Liver (tissue), 9 donors: ENCODE measurements around the gene NUDT15. TPM values are rescaled to one million over a fixed set of nuclear protein-coding genes. Genes with fewer than 3 reads are reported as not detected.
A peak's percentile ranks its signal among the peaks of the same experiment; 100 is the strongest.

ENCODE experiments used
- DNase-seq: peaks from one replicate; pipeline ENCODE4 v3.0.0-alpha.2; 2017; ENCODE audit warnings: low spot score
- H3K27ac ChIP-seq, 2 donors: one replicate each; pipeline ENCODE4 v1.7.0; 2013; ENCODE audit warnings: inconsistent platforms in 2 of 2, low read length in 2 of 2, control low read depth in 1 of 2, low read depth in 1 of 2, mild to moderate bottlenecking in 1 of 2
- H3K27me3 ChIP-seq, 4 donors: one replicate each; pipeline versions ENCODE4 v1.6.1 to v1.7.0; 2013; ENCODE audit warnings: low read length in 3 of 4, inconsistent platforms in 1 of 4, mild to moderate bottlenecking in 1 of 4, moderate library complexity in 1 of 4; ENCODE audit not compliant: control insufficient read depth in 4 of 4, insufficient read depth in 4 of 4
- H3K36me3 ChIP-seq, 4 donors: one replicate each; pipeline versions ENCODE4 v1.6.1 to v1.7.0; 2013; ENCODE audit warnings: low read length in 3 of 4, mild to moderate bottlenecking in 3 of 4, low read depth in 1 of 4, moderate library complexity in 1 of 4; ENCODE audit not compliant: control insufficient read depth in 4 of 4, insufficient read depth in 3 of 4
- H3K4me1 ChIP-seq, 4 donors: one replicate each; pipeline versions ENCODE4 v1.6.1 to v1.7.0; 2013; ENCODE audit warnings: low read length in 3 of 4, mild to moderate bottlenecking in 3 of 4, moderate library complexity in 1 of 4; ENCODE audit not compliant: control insufficient read depth in 4 of 4, insufficient read depth in 4 of 4
- H3K4me3 ChIP-seq, 3 donors: one replicate each; pipeline versions ENCODE4 v1.6.1 to v1.7.0; 2013; ENCODE audit warnings: low read length in 3 of 3, control low read depth in 1 of 3, low read depth in 1 of 3, mild to moderate bottlenecking in 1 of 3
- H3K9ac ChIP-seq, 2 donors: one replicate each; pipeline ENCODE4 v1.7.0; 2013; ENCODE audit warnings: low read length in 2 of 2, mild to moderate bottlenecking in 2 of 2, moderate library complexity in 2 of 2, control low read depth in 1 of 2, low read depth in 1 of 2
- H3K9me3 ChIP-seq, 4 donors: one replicate each; pipeline versions ENCODE4 v1.6.1 to v1.7.0; 2013; ENCODE audit warnings: low read length in 3 of 4; ENCODE audit not compliant: control insufficient read depth in 4 of 4
- ATF3 ChIP-seq: IDR thresholded peaks from 2 replicates; pipeline ENCODE4 v1.6.1; 2016; ENCODE audit warnings: antibody characterized with exemption
- CTCF ChIP-seq: fragments of 150-350 bp; IDR thresholded peaks from 2 replicates; pipeline ENCODE4 v1.5.1; 2017; ENCODE audit warnings: improper control_type of control experiment, low read depth, low read length; ENCODE audit not compliant: missing input control
- EGR1 ChIP-seq, 2 donors: IDR thresholded peaks; 2 replicates each; pipeline ENCODE4 v1.6.1; 2016 to 2018; ENCODE audit warnings: antibody characterized with exemption in 2 of 2, low read depth in 2 of 2
- FOXA1 ChIP-seq: IDR thresholded peaks from 2 replicates; pipeline ENCODE4 v1.6.1; 2016; ENCODE audit warnings: antibody characterized with exemption
- FOXA2 ChIP-seq: IDR thresholded peaks from 2 replicates; pipeline ENCODE4 v1.6.1; 2016; ENCODE audit warnings: antibody characterized with exemption
- GABPA ChIP-seq, 2 donors: IDR thresholded peaks in 1 of 2; conservative IDR thresholded peaks in 1 of 2; 2 replicates each; pipeline ENCODE4 v1.6.1; 2016; ENCODE audit warnings: antibody characterized with exemption in 2 of 2, mild to moderate bottlenecking in 1 of 2, moderate library complexity in 1 of 2
- HNF4A ChIP-seq, 2 donors: conservative IDR thresholded peaks; 2 replicates each; pipeline ENCODE4 v1.6.1; 2016; ENCODE audit warnings: antibody characterized with exemption in 2 of 2, mild to moderate bottlenecking in 2 of 2
- HNF4G ChIP-seq: IDR thresholded peaks from 2 replicates; pipeline ENCODE4 v1.6.1; 2016; ENCODE audit warnings: antibody characterized with exemption
- JUND ChIP-seq, 2 donors: IDR thresholded peaks; 2 replicates each; pipeline ENCODE4 v1.6.1; 2016; ENCODE audit warnings: antibody characterized with exemption in 2 of 2
- MAX ChIP-seq: IDR thresholded peaks from 2 replicates; pipeline ENCODE4 v1.6.1; 2016; ENCODE audit warnings: antibody characterized with exemption
- NR2F2 ChIP-seq: IDR thresholded peaks from 2 replicates; pipeline ENCODE4 v1.6.1; 2016; ENCODE audit warnings: antibody characterized with exemption
- RAD21 ChIP-seq, 2 donors: IDR thresholded peaks; 2 replicates each; pipeline ENCODE4 v1.6.1; 2016; ENCODE audit warnings: antibody characterized with exemption in 2 of 2, mild to moderate bottlenecking in 2 of 2
- REST ChIP-seq: IDR thresholded peaks from 2 replicates; pipeline ENCODE4 v1.6.1; 2016; ENCODE audit warnings: antibody characterized with exemption, mild to moderate bottlenecking
- RXRA ChIP-seq, 2 donors: IDR thresholded peaks; 2 replicates each; pipeline ENCODE4 v1.6.1; 2017 to 2018; ENCODE audit warnings: antibody characterized with exemption in 2 of 2, mild to moderate bottlenecking in 1 of 2
- SP1 ChIP-seq: IDR thresholded peaks from 2 replicates; pipeline ENCODE4 v1.6.1; 2018; ENCODE audit warnings: antibody characterized with exemption, mild to moderate bottlenecking
- TAF1 ChIP-seq: conservative IDR thresholded peaks from 2 replicates; pipeline ENCODE4 v1.6.1; 2016; ENCODE audit warnings: antibody characterized with exemption, mild to moderate bottlenecking
- YY1 ChIP-seq: IDR thresholded peaks from 2 replicates; pipeline ENCODE4 v1.6.1; 2016; ENCODE audit warnings: antibody characterized with exemption, mild to moderate bottlenecking
- ZBTB33 ChIP-seq: IDR thresholded peaks from 2 replicates; pipeline ENCODE4 v1.6.1; 2016; ENCODE audit warnings: antibody characterized with exemption
- WGBS: extraction: QIAGEN DNeasy Blood & Tissue Kit; methylation state at CpG from one replicate; pipeline ENCODE4 v1.1.7; 2013; 5-methylcytosine and 5-hydroxymethylcytosine counted together
- polyA plus RNA-seq, 2 donors: library from polyadenylated mRNA; stranded (reverse) in 1 of 2; unstranded in 1 of 2; fragments of 200-250 nt in 1 of 2; fragments of >200 nt in 1 of 2; fragmentation: Nextera tagmentation in 1 of 2; extraction: Ambion mirVana in 1 of 2; gene quantifications; one replicate each; pipeline versions ENCODE4 v1.2.1 to v1.2.3, GENCODE V29; 2013 to 2015
- total RNA-seq, 2 donors: library from RNA; depleted of rRNA; stranded (reverse); fragments of >200 nt; gene quantifications; one replicate each; pipeline ENCODE4 v1.2.3, GENCODE V29; 2014
- donor health status: healthy.
- donor health status: healthy.
- donor health status: healthy.
- donor health status: healthy.
- donor health status: healthy.

Gene NUDT15
- total and polyA plus RNA-seq, 4 donors, result 6.0 to 7.7 (median 6.9) TPM

- H3K4me1 ChIP-seq, result no peaks in the 10 kb centered on the region
- WGBS, result 97% methylated on average over 3 of the region's 3 CpGs
- H3K9me3 ChIP-seq, result peaks cover 12 to 36% (median 23%) of the 10 kb centered on the region in 4 donors
- DNase-seq, result no peak
- H3K36me3 ChIP-seq, result peaks cover 1 to 41% (median 30%) of the 10 kb centered on the region in 4 donors
- no peaks in the 10 kb centered on the region for H3K27me3 ChIP-seq
- no peak overlapping the region for H3K4me3 ChIP-seq
- H3K27ac ChIP-seq, result no peak overlapping the region
- TF ChIP-seq HNF4A (conservative IDR thresholded peaks at IDR 0.05) (no peak), NR2F2 (no peak), REST (no peak), YY1 (no peak), RAD21 (IDR thresholded peaks at IDR 0.05) (no peak), ZBTB33 (no peak), GABPA (IDR thresholded peaks at IDR 0.05 in 1 of 2, conservative IDR thresholded peaks at IDR 0.05 in 1 of 2) (no peak), SP1 (no peak), MAX (no peak), CTCF (no peak)
- H3K9ac ChIP-seq, result no peak overlapping the region
Observed at GRCh38 chr13:48066310-48066989, 28.9 kb downstream of the NUDT15 start.

GRCh38 chr13:48068036-48068435 is 30.5 kb downstream of the NUDT15 start:
- H3K27me3 ChIP-seq, result no peaks in the 10 kb centered on the region
- no peak for TF ChIP-seq GABPA (IDR thresholded peaks at IDR 0.05 in 1 of 2, conservative IDR thresholded peaks at IDR 0.05 in 1 of 2)
- TF ChIP-seq TAF1, result no peak
- TF ChIP-seq HNF4G, result no peak
- TF ChIP-seq JUND (IDR thresholded peaks at IDR 0.05), result no peak
- TF ChIP-seq ATF3, result no peak
- TF ChIP-seq CTCF, result no peak
- no peak for TF ChIP-seq HNF4A (conservative IDR thresholded peaks at IDR 0.05)
- no peak for TF ChIP-seq RXRA (IDR thresholded peaks at IDR 0.05)
- no peak for TF ChIP-seq FOXA1
- no peak for TF ChIP-seq RAD21 (IDR thresholded peaks at IDR 0.05)
- no peak for TF ChIP-seq SP1
- TF ChIP-seq NR2F2, result no peak
- no peak for TF ChIP-seq MAX
- TF ChIP-seq EGR1 (IDR thresholded peaks at IDR 0.05; ENCODE audit: low read depth in 2 of 2), result no peak
- no peak for TF ChIP-seq YY1
- no peak for TF ChIP-seq ZBTB33
- TF ChIP-seq FOXA2, result no peak
- no peaks in the 10 kb centered on the region for H3K4me1 ChIP-seq
- H3K4me3 ChIP-seq, result peak overlapping the region in 1 of 3 donors; percentile 20
- H3K9ac ChIP-seq, result no peak overlapping the region
- H3K9me3 ChIP-seq, result peaks cover 12 to 45% (median 31%) of the 10 kb centered on the region in 4 donors
- no peak overlapping the region for H3K27ac ChIP-seq
- DNase-seq, result no peak
- H3K36me3 ChIP-seq, result peaks cover 5 to 57% (median 45%) of the 10 kb centered on the region in 4 donors
